Measurements from ENCODE around the gene CYP2A6.
A peak's percentile ranks its signal among the peaks of the same experiment; 100 is the strongest.
"Not testable (repeated sequence)": the region's sequence is repeated elsewhere in the genome, so short reads cannot be mapped to it uniquely, and the experiment has no call there.

CYP2A6 gene

DNA sequence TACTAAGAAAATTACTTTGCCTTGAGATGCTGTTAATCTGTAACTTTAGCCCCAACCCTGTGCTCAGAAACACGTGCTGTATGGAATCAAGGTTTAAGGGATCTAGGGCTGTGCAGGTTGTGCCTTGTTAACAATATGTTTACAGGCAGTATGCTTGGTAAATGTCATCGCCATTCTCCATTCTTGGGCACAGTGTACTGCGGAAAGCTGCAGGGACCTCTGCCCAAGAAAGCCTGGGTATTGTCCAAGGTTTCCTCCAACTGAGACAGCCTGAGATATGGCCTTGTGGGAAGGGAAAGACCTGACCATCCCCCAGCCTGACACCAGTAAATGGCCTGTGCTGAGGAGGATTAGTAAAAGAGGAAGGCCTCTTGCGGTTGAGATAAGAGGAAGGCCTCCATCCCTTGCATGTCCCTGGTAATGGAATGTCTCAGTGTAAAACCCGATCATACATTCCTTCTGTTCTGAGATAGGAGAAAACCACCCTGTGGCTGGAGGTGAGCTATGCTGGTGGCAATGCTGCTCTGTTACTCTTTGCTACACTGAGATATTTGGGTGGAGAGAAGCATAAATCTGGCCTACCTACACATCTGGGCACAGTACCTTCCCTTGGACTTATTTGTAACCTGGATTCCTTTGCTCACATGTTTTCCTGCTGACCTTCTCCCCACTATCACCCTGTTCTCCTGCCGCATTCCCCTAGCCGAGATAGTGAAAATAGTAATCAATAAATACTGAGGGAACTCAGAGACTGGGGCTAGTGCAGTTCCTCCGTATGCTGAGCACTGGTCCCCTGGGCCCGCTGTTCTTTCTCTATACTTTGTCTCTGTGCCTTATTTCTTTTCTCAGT is 27.3 kb downstream of the CYP2A6 start:
- H3K4me3 ChIP-seq (ENCODE audit: low read length); DNase-seq (ENCODE audit: low read depth): not testable (repeated sequence)

DNA sequence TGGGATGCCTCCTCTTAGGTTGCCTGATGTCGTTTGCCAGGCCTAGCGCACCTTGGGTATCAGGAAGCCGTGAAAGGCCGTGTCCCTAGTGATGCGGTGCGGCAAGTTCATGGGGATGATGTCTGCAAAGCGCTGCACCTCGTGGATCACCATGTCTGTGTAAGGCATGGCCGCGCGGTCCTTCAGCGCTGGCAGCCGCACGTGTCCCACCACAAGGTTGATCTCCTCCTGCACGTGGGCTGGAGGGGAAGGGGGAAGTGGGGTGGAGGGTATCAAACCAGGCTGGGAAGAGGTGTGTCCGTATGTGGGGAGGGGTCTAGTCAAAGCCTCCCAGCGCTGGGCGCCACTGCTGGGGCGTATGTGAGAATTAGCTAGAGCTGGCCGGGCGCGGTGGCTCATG is 28.1 kb downstream of the CYP2A6 start:
- H3K4me3 ChIP-seq (ENCODE audit: low read length), result no peak overlapping the region
- no peak for DNase-seq (ENCODE audit: low read depth)
- TF ChIP-seq, protein P1, sequence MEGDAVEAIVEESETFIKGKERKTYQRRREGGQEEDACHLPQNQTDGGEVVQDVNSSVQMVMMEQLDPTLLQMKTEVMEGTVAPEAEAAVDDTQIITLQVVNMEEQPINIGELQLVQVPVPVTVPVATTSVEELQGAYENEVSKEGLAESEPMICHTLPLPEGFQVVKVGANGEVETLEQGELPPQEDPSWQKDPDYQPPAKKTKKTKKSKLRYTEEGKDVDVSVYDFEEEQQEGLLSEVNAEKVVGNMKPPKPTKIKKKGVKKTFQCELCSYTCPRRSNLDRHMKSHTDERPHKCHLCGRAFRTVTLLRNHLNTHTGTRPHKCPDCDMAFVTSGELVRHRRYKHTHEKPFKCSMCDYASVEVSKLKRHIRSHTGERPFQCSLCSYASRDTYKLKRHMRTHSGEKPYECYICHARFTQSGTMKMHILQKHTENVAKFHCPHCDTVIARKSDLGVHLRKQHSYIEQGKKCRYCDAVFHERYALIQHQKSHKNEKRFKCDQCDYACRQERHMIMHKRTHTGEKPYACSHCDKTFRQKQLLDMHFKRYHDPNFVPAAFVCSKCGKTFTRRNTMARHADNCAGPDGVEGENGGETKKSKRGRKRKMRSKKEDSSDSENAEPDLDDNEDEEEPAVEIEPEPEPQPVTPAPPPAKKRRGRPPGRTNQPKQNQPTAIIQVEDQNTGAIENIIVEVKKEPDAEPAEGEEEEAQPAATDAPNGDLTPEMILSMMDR (conservative IDR thresholded peaks at IDR 0.05; ENCODE audit: low read length), result no peak

- DNase-seq (ENCODE audit: low read depth), result peak; percentile 35
- not testable (repeated sequence) for H3K4me3 ChIP-seq (ENCODE audit: low read length)
- TF ChIP-seq, protein P1 (conservative IDR thresholded peaks at IDR 0.05; ENCODE audit: low read length), result peak; percentile 77
Observed at GRCh38 chr19:40819479-40820234, 30.6 kb downstream of the CYP2A6 start.

GRCh38 chr19:40818480-40819399 is 31.5 kb downstream of the CYP2A6 start:
- H3K4me3 ChIP-seq (ENCODE audit: low read length), result peak overlapping the region; percentile 40; the same call in 1 of the 2 replicates
- TF ChIP-seq, protein P1 (conservative IDR thresholded peaks at IDR 0.05; ENCODE audit: low read length), result peak; percentile 28
- not testable (repeated sequence) for DNase-seq (ENCODE audit: low read depth)

GRCh38 chr19:40815223-40815622 is 35.0 kb downstream of the CYP2A6 start:
- H3K4me3 ChIP-seq (ENCODE audit: low read length), result no peak overlapping the region
- TF ChIP-seq, protein P1 (conservative IDR thresholded peaks at IDR 0.05; ENCODE audit: low read length), result no peak
- no peak for DNase-seq (ENCODE audit: low read depth)

- TF ChIP-seq, protein P1 (conservative IDR thresholded peaks at IDR 0.05; ENCODE audit: low read length), result no peak
- H3K4me3 ChIP-seq (ENCODE audit: low read length), result no peak overlapping the region
- no peak for DNase-seq (ENCODE audit: low read depth)
Observed at GRCh38 chr19:40813182-40813581, 37.1 kb downstream of the CYP2A6 start.

DNA sequence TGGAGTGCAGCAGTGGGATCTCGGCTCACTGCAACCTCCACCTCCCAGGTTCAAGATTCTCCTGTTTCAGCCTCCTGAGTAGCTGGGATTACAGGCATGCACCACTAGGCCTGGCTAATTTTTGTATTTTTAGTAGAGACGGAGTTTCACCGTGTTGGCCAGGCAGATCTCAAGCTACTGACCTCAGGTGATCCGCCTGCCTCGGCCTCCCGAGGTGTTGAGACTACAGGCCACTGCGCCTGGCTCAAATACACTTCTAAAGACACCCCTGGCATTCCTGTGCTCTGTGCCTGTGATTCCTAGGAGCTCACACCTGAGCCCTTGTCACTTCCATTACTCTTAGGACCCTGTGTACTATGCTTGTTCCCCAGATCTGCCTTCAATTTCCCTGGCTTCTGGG is 37.7 kb downstream of the CYP2A6 start:
- not testable (repeated sequence) for DNase-seq (ENCODE audit: low read depth); H3K4me3 ChIP-seq (ENCODE audit: low read length)

Data from AG10803 (cell line).